LNCAP (cell line): Measurements from ENCODE around the gene CNMD.

Experiments used
- TF ChIP-seq, protein P1 (sequence below): fragments of 450-650 bp; IDR thresholded peaks from 2 replicates; pipeline ENCODE4 v1.5.1; 2017; ENCODE audit warnings: mild to moderate bottlenecking

The CNMD gene

DNA sequence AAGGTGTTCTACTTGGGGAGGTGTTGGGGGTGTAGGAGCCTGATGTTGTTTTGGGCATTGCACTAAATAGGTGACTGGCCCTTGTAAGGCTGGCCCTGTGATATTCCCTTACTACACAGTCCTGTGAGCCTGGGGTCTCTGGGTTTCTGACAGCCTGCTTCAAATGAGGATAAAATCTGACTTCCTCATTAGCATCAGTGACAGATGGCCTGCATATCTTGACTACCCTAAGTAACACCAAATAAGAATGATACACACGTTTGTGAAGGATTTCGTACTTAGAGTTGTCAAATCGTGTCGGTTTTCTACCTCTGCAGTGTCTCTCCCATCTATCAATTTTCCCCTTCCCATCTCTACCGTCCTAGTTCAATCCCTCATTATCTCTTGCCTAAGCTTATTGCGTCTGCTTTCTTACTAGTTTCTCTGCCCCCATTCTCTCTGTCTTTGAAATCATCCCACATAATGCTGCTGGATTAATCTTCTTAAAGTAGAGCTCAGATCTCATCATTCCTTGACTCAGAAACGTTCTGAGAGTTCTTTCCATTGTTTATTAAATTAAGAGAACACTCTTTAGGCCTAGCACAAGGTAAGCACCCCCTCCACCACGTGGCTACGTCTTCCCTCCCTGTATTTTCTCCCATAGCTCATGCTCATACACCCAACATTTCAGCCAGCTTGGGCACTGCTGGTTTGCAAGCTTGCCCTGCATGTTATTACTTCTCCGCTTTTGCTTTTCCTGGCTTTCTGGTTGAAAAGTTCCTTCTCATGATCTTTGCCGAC, 26.2 kb upstream of the CNMD start:
- TF ChIP-seq, protein P1, sequence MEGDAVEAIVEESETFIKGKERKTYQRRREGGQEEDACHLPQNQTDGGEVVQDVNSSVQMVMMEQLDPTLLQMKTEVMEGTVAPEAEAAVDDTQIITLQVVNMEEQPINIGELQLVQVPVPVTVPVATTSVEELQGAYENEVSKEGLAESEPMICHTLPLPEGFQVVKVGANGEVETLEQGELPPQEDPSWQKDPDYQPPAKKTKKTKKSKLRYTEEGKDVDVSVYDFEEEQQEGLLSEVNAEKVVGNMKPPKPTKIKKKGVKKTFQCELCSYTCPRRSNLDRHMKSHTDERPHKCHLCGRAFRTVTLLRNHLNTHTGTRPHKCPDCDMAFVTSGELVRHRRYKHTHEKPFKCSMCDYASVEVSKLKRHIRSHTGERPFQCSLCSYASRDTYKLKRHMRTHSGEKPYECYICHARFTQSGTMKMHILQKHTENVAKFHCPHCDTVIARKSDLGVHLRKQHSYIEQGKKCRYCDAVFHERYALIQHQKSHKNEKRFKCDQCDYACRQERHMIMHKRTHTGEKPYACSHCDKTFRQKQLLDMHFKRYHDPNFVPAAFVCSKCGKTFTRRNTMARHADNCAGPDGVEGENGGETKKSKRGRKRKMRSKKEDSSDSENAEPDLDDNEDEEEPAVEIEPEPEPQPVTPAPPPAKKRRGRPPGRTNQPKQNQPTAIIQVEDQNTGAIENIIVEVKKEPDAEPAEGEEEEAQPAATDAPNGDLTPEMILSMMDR, result no peak

DNA sequence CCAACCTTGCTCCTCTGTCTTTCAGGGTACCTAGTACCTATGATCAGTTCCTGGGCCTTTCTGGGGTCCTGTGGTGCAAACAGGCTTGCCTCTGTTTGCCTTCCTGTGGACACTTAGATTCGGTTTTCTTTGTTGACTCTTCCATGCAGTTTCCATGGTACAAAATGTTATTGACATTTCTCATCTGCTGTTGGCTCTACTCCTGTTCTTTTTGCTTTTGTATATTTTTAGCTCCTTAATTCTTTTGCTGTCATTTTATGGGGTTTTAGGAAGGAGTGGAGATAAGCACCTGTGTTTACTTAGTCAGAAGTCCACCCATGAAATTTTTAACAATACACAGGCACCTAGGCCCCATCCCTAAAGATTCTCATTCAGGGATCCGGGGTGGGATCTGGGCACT, 20.5 kb upstream of the CNMD start:
- TF ChIP-seq, protein P1, result no peak

DNA sequence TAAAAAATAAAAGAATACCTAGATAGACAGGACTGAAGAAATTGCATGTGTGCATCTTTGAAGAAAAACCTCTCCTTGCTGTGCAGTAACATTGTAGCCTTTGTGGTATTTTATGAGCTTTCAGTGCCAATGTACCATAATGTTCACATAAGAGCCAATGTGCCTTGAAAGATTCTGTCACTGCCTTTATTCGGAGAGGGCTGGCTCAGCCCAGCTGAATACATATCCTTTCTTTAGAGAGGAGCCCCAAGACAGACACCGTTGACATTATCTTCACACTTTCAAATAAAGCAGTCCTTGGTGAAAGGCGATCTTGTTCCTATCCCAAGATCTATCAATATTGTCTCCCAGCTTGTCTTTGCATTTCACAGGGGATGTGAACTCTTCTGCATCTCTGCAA, 18.5 kb upstream of the CNMD start:
- TF ChIP-seq, protein P1, result no peak

DNA sequence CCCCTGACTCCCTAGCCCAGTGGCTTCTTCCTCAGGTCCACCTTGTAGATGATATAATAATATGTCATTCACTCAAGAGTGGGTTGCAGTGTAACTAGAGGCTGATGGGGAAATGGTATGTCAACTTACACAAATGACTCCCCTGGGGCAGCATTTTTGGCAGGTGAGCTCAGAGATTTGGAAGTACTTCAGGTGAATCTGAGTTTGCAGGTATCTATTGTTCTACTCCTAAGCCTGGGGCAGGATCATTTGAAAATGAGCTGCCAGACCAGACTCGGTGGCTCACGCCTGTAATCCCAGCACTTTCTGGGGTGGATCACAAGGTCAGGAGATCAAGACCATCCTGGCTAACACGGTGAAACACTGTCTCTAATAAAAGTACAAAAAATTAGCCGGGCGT, 11.6 kb upstream of the CNMD start:
- TF ChIP-seq, protein P1, result no peak

DNA sequence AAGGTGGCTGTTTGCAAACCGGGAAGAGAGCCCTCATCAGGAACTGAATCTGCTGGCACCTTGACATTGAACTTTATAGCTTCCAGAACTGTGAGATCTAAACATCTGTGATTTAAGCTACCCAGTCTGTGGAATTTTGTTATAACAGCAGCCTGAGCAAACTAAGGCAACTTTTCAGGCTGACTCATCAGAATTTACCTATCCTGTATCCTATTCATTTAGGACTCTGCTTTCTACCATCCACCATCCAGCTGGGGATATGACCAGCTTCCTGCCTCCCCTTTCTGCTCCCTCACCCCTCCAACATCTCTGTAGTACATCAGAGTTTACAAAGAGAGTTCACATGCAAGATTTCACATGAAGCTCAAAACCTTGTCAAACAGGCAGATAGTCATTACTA, 11.1 kb upstream of the CNMD start:
- TF ChIP-seq, protein P1, result no peak

DNA sequence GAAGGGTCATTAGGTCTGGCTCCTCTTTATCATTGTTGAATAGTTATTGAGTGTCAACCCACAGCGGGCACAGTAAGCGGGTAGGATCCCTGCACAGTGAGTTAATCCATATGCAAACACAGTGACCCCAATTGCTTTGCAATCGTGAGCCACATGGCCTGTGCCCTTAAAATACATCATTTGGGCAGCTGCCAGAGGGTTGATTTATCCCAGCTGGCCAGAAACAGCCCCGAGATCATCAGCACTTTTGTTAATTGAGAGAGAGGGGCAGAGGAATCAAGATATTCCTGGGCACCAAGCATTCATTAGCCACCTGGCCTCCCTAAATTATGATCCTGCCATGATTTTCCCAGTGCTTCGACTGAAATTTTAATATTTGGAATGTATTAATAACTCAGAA, 9.8 kb upstream of the CNMD start:
- TF ChIP-seq, protein P1, result no peak

DNA sequence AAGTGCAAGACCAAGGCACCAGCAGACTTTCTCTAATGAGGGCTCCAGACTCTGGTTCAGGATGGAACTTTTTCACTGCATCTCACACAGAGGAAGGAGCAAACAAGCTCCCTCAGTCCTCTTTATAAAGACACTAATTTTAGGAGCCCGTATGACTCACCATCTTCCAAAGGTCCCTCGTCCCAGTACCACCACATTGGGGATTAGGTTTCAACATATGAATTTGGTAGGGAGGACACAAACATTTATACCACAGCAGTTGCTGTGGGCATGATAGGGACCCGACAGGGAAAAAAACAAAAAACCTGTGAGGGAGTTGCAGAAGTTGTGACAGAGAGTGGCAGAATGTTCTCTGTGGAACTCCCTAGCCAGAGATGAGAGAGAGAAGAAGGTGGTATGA, 6.5 kb upstream of the CNMD start:
- TF ChIP-seq, protein P1, result no peak
